Measurements from ENCODE around the gene GSN. TPM values are rescaled to one million over a fixed set of nuclear protein-coding genes. Genes with fewer than 3 reads are reported as not detected.

Gene GSN
- total RNA-seq, 1 donor from 2014 or later = 1.5 TPM

DNA sequence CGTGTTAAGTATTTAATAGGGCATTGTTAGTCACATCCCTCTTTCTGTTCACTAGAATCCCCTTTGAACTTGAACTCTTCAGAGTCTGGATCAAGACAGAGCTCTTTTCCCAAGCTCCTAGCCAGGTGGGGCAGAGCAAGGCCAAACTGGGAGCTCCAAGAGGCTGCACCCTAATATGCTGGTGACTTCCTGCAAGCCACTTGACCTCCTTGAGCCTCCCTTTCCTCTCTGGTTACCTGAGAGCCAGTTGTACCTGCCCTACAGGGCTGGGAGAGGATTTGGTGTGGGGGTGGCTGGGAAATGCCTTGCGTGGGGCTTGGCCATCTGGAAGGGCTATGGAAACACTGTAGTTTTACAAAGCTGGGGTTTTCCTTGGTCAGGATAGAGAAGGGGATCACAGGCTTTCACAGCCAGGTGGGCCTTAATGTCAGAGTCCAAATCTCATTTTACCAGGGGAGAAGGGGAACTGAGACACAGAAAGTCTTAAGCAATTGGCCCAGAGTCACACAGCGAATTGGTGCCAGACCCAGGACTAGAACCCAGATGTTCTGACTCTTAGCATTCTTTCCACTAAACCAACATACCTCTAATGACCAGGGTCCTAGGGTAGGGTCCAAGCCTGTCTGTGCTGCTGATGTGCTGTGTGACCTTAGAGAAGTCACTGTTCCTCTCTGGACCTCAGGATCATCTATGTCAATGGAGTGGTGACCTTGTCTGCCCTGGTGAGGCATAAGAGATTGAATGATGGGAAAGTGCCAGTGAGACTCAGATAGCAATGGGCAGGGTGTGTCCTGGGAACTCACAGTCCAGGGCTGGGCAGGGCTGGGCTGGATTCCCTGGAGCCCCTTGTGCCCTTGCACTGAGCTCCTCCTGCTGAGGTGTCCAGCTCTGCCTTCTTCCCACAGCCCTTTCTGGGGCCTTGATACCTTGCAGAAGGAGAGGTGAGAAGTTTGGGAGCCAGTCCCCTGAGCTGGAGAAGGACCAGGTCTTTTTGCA, 35.8 kb downstream of the GSN start:
- Mint-ChIP-seq H3K4me1 (peaks cover 10% of the 10 kb centered on the region), H3K4me3 (no peak overlapping the region), H3K9me3 (no peaks in the 10 kb centered on the region), H3K27ac (no peak overlapping the region), H3K27me3 (peaks cover 17% of the 10 kb centered on the region), H3K36me3 (ENCODE audit: low read depth) (no peaks in the 10 kb centered on the region)
- no peak for DNase-seq
- intact Hi-C loops (cut with micrococcal nuclease) = no loop called here

DNA sequence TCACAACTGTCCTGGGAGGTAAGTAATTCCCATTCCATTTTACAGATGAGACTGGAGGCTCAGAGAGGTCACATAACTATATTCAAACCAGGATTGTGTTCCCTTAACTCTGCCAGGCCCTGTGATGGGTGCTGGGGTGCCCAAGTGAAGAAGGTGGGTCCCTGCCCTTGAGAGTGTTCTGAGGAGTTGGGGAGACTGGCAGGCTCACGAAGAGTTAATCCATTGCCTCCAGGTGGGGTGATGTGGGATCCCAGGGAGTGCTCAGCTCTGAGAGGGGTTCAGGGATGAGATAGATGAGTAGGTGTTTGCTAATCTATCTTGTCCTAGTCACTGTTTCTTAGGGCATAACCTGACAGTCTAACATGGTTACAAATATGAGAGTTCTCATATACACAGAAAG, 36.7 kb downstream of the GSN start:
- Mint-ChIP-seq H3K9me3 (no peaks in the 10 kb centered on the region), H3K27me3 (peaks cover 13% of the 10 kb centered on the region), H3K4me3 (no peak overlapping the region), H3K27ac (no peak overlapping the region), H3K4me1 (peaks cover 5% of the 10 kb centered on the region), H3K36me3 (ENCODE audit: low read depth) (no peaks in the 10 kb centered on the region)
- intact Hi-C loops (cut with micrococcal nuclease) = no loop called here
- DNase-seq = no peak

DNA sequence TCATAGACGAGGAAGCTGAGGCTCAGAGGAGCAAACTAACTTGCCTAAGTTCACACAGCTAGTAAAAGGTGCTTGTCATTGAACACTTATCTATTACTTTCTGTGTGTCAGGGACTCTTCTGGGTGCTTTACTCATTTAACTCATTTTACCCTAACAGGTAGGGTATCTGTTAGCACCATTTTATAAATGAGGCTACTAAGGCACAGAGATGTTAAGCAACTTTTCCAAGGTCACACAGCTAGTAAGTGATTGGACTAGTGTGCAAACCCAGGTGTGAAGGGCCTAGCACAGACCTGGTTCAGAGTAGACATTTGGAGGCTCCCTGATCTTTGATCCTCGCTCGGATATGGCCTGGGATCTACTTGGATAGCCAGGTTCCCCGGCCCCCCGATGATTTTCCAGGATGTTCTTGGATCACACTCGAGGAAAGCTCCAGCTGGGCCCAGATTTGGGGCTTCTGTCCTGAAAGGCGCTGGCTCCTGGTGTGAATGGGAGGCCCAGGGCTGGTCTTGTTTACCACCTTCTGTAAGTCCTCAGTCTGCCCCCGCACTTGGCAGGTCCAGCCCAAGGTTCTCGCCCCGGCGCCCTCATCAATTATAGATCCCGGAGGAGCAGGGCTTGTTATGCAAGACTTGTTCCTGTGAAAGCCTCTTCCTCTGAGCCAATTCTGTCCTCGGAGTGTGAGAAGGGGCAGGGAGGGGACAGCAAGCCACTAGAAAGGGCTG, 37.5 kb downstream of the GSN start:
- no peaks in the 10 kb centered on the region for H3K36me3 Mint-ChIP-seq (ENCODE audit: low read depth)
- no peaks in the 10 kb centered on the region for H3K9me3 Mint-ChIP-seq
- peaks cover under 1% of the 10 kb centered on the region for H3K4me1 Mint-ChIP-seq
- no peak for DNase-seq
- H3K27me3 Mint-ChIP-seq = peaks cover 8% of the 10 kb centered on the region
- intact Hi-C loops (cut with micrococcal nuclease) = no loop called here
- H3K4me3 Mint-ChIP-seq = no peak overlapping the region
- H3K27ac Mint-ChIP-seq = no peak overlapping the region

DNA sequence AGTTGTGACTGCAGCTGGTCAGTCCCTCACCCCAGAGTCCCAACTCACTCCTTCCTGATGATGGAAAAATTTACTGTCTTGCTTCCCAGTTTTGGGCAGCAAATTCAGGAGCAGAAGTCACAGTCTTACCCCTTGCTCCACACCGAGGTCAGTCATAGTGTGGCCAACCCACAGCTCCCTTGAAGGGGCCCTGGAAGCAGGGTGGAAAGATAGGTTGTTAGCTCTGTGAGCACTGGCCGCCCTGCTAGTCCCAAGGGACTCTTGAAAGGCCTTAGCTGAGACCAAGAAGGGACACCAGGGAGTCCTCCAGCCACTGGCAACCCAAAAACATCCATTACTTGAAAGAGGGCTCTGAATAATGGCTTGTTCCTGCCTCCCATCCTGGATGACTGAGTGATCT, 40.0 kb downstream of the GSN start:
- Mint-ChIP-seq H3K9me3 (no peaks in the 10 kb centered on the region), H3K36me3 (ENCODE audit: low read depth) (no peaks in the 10 kb centered on the region), H3K4me1 (no peaks in the 10 kb centered on the region), H3K4me3 (no peak overlapping the region), H3K27ac (no peak overlapping the region), H3K27me3 (no peaks in the 10 kb centered on the region)
- DNase-seq = no peak
- intact Hi-C loops (cut with micrococcal nuclease) = no loop called here

DNA sequence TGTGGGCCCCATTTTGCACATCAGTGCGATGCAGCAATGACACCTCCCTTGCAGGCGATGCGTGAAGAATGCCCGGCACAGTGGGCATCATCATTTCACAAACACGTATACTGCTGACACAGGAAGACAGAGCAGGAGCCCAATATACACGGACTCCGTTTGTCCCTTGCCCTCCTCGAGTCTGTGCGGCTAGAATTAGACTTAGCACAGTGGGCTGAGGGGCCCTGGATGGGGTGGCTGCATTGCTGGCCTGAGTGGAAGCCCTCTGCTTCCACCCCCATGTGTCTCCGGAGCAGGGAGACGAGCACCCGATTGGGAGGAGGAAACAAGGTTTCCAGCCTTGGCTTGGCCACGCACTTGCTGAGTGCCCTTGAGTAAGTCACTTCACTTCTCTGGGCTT, 40.8 kb downstream of the GSN start:
- Mint-ChIP-seq H3K4me3 (no peak overlapping the region), H3K4me1 (no peaks in the 10 kb centered on the region), H3K27me3 (no peaks in the 10 kb centered on the region), H3K36me3 (ENCODE audit: low read depth) (no peaks in the 10 kb centered on the region), H3K27ac (no peak overlapping the region), H3K9me3 (no peaks in the 10 kb centered on the region)
- DNase-seq = no peak
- intact Hi-C loops (cut with micrococcal nuclease) = no loop called here

DNA sequence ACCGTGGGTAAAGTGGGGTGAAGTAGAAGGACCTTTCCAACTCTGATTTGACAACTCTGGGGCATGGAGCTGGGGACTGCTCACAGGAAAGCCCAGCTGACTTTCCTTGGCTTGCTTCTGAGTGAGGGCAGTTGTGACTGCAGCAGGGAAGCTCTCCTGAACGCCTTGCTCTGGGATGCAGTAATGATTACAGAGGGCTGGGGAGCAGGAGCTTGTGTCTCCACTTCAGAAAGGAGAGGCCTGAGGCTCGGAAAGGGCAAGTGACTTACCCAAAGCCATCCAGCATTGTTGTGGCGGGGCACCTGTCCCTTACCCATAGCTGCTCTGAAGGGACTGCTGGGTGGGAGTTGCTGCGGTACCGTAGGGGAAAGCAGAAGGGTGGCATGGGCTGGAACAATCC, 41.2 kb downstream of the GSN start:
- no peaks in the 10 kb centered on the region for H3K36me3 Mint-ChIP-seq (ENCODE audit: low read depth)
- H3K27ac Mint-ChIP-seq = no peak overlapping the region
- H3K4me3 Mint-ChIP-seq = no peak overlapping the region
- intact Hi-C loops (cut with micrococcal nuclease) = no loop called here
- H3K27me3 Mint-ChIP-seq = no peaks in the 10 kb centered on the region
- no peaks in the 10 kb centered on the region for H3K4me1 Mint-ChIP-seq
- no peaks in the 10 kb centered on the region for H3K9me3 Mint-ChIP-seq
- no peak for DNase-seq

DNA sequence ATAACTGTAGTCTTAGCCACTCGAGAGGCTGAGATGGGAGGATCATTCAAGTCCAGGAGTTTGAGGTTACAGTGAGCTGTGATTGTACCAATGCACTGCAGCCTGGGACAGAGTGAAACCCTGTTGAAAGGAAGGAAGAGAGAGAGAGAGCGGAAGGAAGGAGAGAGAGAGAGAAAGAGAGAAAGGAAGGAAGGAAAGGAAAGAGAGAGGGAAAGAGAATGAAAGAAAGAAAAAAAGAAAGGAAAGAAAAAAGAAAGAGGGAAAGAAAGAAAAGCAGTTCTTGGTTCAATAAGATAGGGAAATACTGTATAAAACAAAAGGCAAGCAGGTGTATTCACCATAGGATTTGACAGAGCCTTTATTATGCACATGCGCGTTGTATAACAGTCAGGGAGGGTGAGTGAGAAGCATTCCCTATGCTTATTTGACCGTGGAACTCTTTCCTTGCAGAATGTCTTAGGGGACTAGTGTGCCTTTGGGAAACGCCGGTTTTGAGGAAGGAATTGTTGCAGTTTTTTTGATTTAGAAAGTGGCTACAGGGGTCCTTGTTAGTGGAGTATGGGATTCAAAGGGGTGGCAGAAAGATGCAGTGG, 42.0 kb downstream of the GSN start:
- Mint-ChIP-seq H3K4me3 (no peak overlapping the region), H3K4me1 (no peaks in the 10 kb centered on the region)

DNA sequence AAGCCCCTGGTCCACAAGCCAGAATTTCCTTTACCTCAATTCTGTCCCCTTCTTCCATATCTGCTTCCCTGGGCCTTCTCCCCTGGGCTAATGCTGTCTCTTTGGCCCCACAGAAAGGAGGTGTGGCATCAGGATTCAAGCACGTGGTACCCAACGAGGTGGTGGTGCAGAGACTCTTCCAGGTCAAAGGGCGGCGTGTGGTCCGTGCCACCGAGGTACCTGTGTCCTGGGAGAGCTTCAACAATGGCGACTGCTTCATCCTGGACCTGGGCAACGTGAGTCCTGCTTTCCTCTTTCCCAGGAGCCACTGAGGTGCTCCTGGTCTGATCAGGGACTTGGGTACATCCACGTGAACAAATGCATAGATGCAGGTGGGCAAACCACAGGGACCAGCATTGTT, 42.6 kb downstream of the GSN start:
- Mint-ChIP-seq H3K27ac (no peak overlapping the region), H3K4me1 (no peaks in the 10 kb centered on the region), H3K9me3 (no peaks in the 10 kb centered on the region)

More for the DNA sequence above, 42.0 kb downstream of the GSN start:
- Mint-ChIP-seq H3K27ac (no peak overlapping the region), H3K9me3 (no peaks in the 10 kb centered on the region), H3K27me3 (no peaks in the 10 kb centered on the region), H3K36me3 (ENCODE audit: low read depth) (no peaks in the 10 kb centered on the region)
- DNase-seq = no peak
- intact Hi-C loops (cut with micrococcal nuclease) = no loop called here

DNA sequence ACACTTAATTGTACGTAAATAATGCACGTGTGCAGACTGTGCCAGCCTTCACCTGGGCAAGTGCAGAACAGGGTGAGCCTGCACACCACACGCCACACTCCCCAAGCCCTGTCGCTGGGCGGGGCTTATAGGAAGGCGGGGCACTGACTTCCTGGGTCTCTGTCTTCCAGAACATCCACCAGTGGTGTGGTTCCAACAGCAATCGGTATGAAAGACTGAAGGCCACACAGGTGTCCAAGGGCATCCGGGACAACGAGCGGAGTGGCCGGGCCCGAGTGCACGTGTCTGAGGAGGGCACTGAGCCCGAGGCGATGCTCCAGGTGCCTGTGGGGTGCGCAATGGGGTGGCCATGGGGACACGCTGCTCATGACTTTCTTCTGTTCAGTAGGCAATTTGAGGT, 44.2 kb downstream of the GSN start:
- Mint-ChIP-seq H3K4me1 (no peaks in the 10 kb centered on the region), H3K36me3 (ENCODE audit: low read depth) (no peaks in the 10 kb centered on the region), H3K27me3 (no peaks in the 10 kb centered on the region), H3K27ac (no peak overlapping the region), H3K4me3 (no peak overlapping the region), H3K9me3 (no peaks in the 10 kb centered on the region)
- no peak for DNase-seq
- intact Hi-C loops (cut with micrococcal nuclease) = no loop called here

More for the DNA sequence above, 42.6 kb downstream of the GSN start:
- intact Hi-C loops (cut with micrococcal nuclease) = no loop called here
- no peaks in the 10 kb centered on the region for H3K36me3 Mint-ChIP-seq (ENCODE audit: low read depth)
- H3K27me3 Mint-ChIP-seq = no peaks in the 10 kb centered on the region
- H3K4me3 Mint-ChIP-seq = no peak overlapping the region
- DNase-seq = no peak

DNA sequence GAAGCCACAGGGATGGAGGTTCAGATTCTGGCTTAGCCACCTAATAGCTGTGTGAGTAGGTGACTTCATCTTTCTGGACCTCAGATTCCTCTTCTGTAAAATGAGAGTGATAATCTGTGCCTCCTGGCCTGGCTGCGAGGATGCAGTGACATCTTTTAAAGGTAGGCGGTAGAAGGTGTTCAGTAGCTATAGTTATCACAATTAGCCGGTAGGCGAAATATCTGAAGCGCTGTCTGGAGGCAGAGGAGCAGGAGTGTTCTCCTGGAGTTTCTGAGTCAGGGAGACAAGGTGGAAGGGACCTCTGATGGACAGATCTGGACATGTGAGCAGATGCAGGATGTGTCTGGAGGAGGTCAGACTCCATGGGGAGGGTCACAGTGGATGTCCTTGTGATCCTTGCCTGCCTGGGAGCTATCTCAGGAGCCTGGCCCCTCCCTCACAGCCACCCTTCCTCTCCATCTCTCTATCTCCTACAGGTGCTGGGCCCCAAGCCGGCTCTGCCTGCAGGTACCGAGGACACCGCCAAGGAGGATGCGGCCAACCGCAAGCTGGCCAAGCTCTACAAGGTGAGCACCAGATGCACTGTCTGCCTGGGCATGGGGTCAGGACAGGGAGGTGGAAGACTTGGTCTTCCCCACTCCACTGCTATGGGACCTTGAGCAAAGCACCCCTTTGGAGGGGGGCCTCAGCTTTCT, 45.6 kb downstream of the GSN start:
- Mint-ChIP-seq H3K36me3 (ENCODE audit: low read depth) (no peaks in the 10 kb centered on the region), H3K4me3 (no peak overlapping the region), H3K9me3 (no peaks in the 10 kb centered on the region), H3K27ac (no peak overlapping the region), H3K4me1 (no peaks in the 10 kb centered on the region), H3K27me3 (no peaks in the 10 kb centered on the region)
- no peak for DNase-seq
- intact Hi-C loops (cut with micrococcal nuclease) = no loop called here

DNA sequence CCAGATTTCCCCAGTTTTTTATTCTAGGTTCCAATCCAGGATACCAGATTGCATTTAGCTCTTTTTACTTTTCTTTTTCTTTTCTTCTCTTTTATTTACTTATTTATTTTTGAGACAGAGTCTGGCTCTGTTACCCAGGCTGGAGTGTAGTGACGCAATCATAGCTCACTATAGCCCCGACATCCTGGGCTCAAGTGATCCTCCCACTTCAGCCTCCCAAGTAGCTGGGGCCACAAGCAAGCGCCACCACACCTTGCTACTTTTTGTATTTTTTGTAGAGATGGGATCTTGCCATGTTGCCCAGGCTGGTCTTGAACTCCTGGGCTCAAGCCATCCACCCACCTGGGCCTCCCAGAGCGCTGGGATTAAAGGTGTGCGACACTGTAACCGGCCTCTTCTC, 48.4 kb downstream of the GSN start:
- intact Hi-C loops (cut with micrococcal nuclease) = no loop called here
- DNase-seq = no peak
- H3K27ac Mint-ChIP-seq = no peak overlapping the region
- H3K4me1 Mint-ChIP-seq = peaks cover 11% of the 10 kb centered on the region
- H3K36me3 Mint-ChIP-seq (ENCODE audit: low read depth) = peaks cover 3% of the 10 kb centered on the region
- no peaks in the 10 kb centered on the region for H3K9me3 Mint-ChIP-seq
- H3K4me3 Mint-ChIP-seq = no peak overlapping the region
- H3K27me3 Mint-ChIP-seq = no peaks in the 10 kb centered on the region

DNA sequence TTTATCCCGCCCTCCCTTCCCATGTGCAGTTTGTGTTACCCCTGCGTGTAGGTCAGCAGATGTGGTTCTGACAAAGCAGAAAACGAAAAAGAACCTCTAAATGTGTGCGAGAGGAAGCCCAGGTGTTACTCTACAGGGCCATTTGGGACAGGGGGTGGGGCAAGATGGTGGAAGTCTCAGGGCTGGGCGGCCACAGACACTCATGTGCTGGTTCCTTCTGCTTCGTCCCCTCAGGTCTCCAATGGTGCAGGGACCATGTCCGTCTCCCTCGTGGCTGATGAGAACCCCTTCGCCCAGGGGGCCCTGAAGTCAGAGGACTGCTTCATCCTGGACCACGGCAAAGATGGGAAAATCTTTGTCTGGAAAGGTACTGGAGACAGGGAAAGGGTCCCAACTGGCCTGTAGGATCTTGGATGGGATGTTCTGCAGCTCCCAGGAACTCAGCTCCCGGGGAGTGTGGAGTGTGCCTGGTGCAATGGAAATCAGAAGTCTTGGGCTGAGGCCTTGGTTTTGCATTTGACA, 49.0 kb downstream of the GSN start:
- Mint-ChIP-seq H3K9me3 (no peaks in the 10 kb centered on the region), H3K27ac (no peak overlapping the region), H3K27me3 (no peaks in the 10 kb centered on the region), H3K4me3 (no peak overlapping the region), H3K4me1 (peaks cover 13% of the 10 kb centered on the region), H3K36me3 (ENCODE audit: low read depth) (peaks cover 3% of the 10 kb centered on the region)
- DNase-seq = no peak
- intact Hi-C loops (cut with micrococcal nuclease) = no loop called here

DNA sequence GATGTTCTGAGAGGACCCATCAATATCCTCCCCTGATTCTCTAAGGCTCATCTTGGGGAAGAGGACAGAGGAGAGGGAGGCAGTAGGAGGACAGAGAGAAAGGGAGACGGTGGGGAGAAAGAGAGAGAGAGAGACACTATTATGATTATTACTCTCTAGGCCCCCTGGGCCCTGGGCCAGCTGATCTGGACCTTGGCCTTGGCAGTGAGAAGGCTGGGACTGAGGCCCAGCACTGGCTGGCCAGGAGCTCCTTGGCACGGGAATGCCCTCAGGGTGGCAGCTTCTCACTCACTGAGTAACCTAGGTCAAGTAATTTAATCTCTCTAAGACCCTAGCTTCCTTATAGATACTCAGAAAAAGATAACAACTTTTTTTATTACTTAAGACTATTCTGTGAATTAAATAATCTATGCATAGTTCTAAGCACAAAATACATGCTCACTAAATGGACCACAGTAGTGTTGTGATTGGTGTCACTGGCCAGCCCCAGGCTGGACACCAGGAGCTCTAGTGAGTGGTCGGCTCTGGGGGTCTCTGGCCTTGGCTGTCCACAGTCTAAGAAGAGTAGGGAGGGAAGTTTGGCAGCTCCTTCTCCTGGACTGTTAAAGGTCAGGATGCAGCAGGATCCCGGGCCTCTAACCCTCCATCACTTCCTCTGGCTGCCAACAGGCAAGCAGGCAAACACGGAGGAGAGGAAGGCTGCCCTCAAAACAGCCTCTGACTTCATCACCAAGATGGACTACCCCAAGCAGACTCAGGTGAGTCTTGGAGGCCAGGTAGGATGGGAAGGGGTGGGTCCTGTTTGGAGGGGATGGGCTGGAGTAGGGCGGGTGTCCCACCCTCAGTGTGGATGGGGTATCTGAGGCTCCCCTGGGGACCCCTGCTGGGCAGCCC, 50.0 kb downstream of the GSN start:
- intact Hi-C loops (cut with micrococcal nuclease) = no loop called here
- Mint-ChIP-seq H3K36me3 (ENCODE audit: low read depth) (peaks cover 3% of the 10 kb centered on the region), H3K9me3 (no peaks in the 10 kb centered on the region), H3K4me1 (peaks cover 20% of the 10 kb centered on the region), H3K27ac (no peak overlapping the region), H3K4me3 (no peak overlapping the region), H3K27me3 (no peaks in the 10 kb centered on the region)
- no peak for DNase-seq

Data from activated CD4-positive, alpha-beta T cell treated with anti-CD3 and anti-CD28 coated beads, Interleukin-2, amount 10 ng/mL, durations not matched to agents 24 days and 14 days (primary cell).